ENCODE data around the gene TMEM121. TPM values are rescaled to one million over a fixed set of nuclear protein-coding genes. Genes with fewer than 3 reads are reported as not detected.

Gene TMEM121
- total and polyA plus RNA-seq, 2 donors (not counting 1 experiment from before 2014, with no cell fraction given) = 0.99 to 3.7 TPM

DNA sequence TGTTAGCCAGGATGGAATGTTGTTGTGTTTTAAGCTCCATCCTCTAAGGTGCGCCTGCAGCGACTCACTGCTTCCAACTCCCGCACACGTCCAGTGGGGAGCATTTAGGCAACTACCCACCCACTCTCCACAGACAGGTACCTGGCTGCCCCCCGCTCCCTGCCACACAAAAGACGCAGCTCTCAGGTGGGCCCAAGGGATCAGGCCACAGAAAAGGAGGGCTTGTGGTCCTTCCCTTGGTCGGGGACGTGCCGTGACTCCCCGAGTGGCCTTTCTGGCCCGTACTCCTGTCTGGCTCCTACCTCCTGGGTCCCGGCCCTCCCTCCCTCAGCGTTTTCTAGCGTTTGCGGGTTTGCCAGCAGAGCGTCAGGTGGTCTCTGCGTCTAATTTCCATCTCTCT lies 19.1 kb upstream of the TMEM121 start:
- Histone ChIP-seq H3K9ac (ENCODE audit: low read length) (no peak overlapping the region), H3K27ac (ENCODE audit: low read length in 2 of 2) (no peak overlapping the region), H3K9me3 (ENCODE audit: control extremely low read depth in 1 of 3, control insufficient read depth in 2 of 3, insufficient read depth in 1 of 3, low read length in 2 of 3) (no peaks in the 10 kb centered on the region), H3K79me2 (ENCODE audit: control insufficient read depth, insufficient read depth, low read length) (no peaks in the 10 kb centered on the region), H3K27me3 (replicated peaks in 1 of 4; ENCODE audit: control extremely low read depth in 1 of 4, control insufficient read depth in 3 of 4, insufficient read depth in 4 of 4, low read length in 3 of 4) (peaks cover 0 to 19% (median 1%) of the 10 kb centered on the region in 4 experiments), H3K4me2 (replicated peaks; ENCODE audit: low read depth, low read length, poor library complexity, severe bottlenecking) (no peak overlapping the region), H3K36me3 (replicated peaks in 1 of 2; ENCODE audit: control extremely low read depth in 1 of 2, control insufficient read depth in 1 of 2, extremely low read depth in 1 of 2, insufficient read depth in 2 of 2, low read length in 1 of 2) (no peaks in the 10 kb centered on the region), H4K20me1 (ENCODE audit: control insufficient read depth, insufficient read depth, low read length, poor library complexity, severe bottlenecking) (no peaks in the 10 kb centered on the region), H2AFZ (ENCODE audit: insufficient read depth, low read depth, low read length, poor library complexity, severe bottlenecking) (no peak overlapping the region), H3K4me3 (ENCODE audit: control extremely low read depth in 1 of 5, extremely low read depth in 1 of 5, insufficient read depth in 1 of 5, low read depth in 2 of 5, low read length in 4 of 5) (no peak overlapping the region), H3K4me1 (ENCODE audit: control insufficient read depth in 2 of 2, insufficient read depth in 2 of 2, low read length in 2 of 2) (peaks cover 6 to 8% of the 10 kb centered on the region in 2 donors)
- Mint-ChIP-seq H3K27me3 (peaks cover 20% of the 10 kb centered on the region), H3K9me3 (ENCODE audit: insufficient read depth) (no peaks in the 10 kb centered on the region), H3K4me3 (no peak overlapping the region), H3K4me1 (peaks cover 2% of the 10 kb centered on the region), H3K27ac (no peak overlapping the region)
- WGBS (ENCODE audit: insufficient coverage) = 52% methylated on average over 15 of the region's 17 CpGs
- ChIA-PET CTCF (interaction anchor here (0.6 kb wide), 2 partner anchors 611 to 950 kb away, joined by 3 read pairs; no protein-coding TSS in a partner anchor), POLR2A (no interaction called here)
- DNase-seq = no peak
- no peak for TF ChIP-seq EZH2 (IDR thresholded peaks at IDR 0.05; ENCODE audit: borderline replicate concordance, insufficient read depth, low read depth, low read length, poor library complexity, severe bottlenecking)
- TF ChIP-seq, protein P1, sequence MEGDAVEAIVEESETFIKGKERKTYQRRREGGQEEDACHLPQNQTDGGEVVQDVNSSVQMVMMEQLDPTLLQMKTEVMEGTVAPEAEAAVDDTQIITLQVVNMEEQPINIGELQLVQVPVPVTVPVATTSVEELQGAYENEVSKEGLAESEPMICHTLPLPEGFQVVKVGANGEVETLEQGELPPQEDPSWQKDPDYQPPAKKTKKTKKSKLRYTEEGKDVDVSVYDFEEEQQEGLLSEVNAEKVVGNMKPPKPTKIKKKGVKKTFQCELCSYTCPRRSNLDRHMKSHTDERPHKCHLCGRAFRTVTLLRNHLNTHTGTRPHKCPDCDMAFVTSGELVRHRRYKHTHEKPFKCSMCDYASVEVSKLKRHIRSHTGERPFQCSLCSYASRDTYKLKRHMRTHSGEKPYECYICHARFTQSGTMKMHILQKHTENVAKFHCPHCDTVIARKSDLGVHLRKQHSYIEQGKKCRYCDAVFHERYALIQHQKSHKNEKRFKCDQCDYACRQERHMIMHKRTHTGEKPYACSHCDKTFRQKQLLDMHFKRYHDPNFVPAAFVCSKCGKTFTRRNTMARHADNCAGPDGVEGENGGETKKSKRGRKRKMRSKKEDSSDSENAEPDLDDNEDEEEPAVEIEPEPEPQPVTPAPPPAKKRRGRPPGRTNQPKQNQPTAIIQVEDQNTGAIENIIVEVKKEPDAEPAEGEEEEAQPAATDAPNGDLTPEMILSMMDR (IDR thresholded peaks at IDR 0.05) = no peak
- intact Hi-C loops (cut with micrococcal nuclease) = no loop called here
- no peak for ATAC-seq (ENCODE audit: low read depth)

DNA sequence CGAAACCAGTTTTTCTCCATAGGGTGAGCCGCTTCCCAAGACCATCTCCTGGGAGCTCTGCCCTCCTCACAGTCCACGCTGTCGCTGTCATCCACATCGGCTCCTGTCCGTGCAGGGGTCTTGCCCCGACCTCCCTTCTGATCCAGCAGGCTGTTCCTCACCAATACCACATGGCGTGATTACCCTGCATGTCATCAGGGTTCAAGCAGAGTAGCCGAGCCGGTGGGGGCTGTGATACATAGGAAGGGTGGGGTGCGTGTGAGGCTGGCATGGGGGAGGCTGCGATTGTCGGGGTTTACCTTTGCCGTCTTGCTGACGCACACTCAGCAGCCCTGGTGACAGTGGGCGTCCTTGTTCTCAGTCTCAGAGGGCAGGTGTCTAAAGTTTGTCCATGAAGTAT lies 18.3 kb upstream of the TMEM121 start:
- H3K27me3 ChIP-seq (replicated peaks in 1 of 4; ENCODE audit: control extremely low read depth in 1 of 4, control insufficient read depth in 3 of 4, insufficient read depth in 4 of 4, low read length in 3 of 4) = peaks cover 0 to 20% (median 1%) of the 10 kb centered on the region in 4 experiments
- no peak for TF ChIP-seq EZH2 (IDR thresholded peaks at IDR 0.05; ENCODE audit: borderline replicate concordance, insufficient read depth, low read depth, low read length, poor library complexity, severe bottlenecking)
- H3K4me3 Mint-ChIP-seq = no peak overlapping the region
- 82% methylated on average over 12 of the region's 16 CpGs for WGBS (ENCODE audit: insufficient coverage)
- ATAC-seq (ENCODE audit: low read depth) = no peak
- H3K79me2 ChIP-seq (ENCODE audit: control insufficient read depth, insufficient read depth, low read length) = no peaks in the 10 kb centered on the region
- no peak for DNase-seq
- intact Hi-C loops (cut with micrococcal nuclease) = no loop called here
- no peak overlapping the region for H3K27ac Mint-ChIP-seq
- H3K36me3 ChIP-seq (replicated peaks in 1 of 2; ENCODE audit: control extremely low read depth in 1 of 2, control insufficient read depth in 1 of 2, extremely low read depth in 1 of 2, insufficient read depth in 2 of 2, low read length in 1 of 2) = no peaks in the 10 kb centered on the region
- H3K9me3 ChIP-seq (ENCODE audit: control extremely low read depth in 1 of 3, control insufficient read depth in 2 of 3, insufficient read depth in 1 of 3, low read length in 2 of 3) = no peaks in the 10 kb centered on the region
- H3K27ac ChIP-seq (ENCODE audit: low read length in 2 of 2) = no peak overlapping the region
- peaks cover 2% of the 10 kb centered on the region for H3K4me1 Mint-ChIP-seq
- H3K4me3 ChIP-seq (ENCODE audit: control extremely low read depth in 1 of 5, extremely low read depth in 1 of 5, insufficient read depth in 1 of 5, low read depth in 2 of 5, low read length in 4 of 5) = no peak overlapping the region
- POLR2A ChIA-PET = no interaction called here
- no peak overlapping the region for H2AFZ ChIP-seq (ENCODE audit: insufficient read depth, low read depth, low read length, poor library complexity, severe bottlenecking)
- no peak overlapping the region for H3K9ac ChIP-seq (ENCODE audit: low read length)
- H3K4me1 ChIP-seq (ENCODE audit: control insufficient read depth in 2 of 2, insufficient read depth in 2 of 2, low read length in 2 of 2) = peaks cover 6 to 11% of the 10 kb centered on the region in 2 donors
- H3K9me3 Mint-ChIP-seq (ENCODE audit: insufficient read depth) = no peaks in the 10 kb centered on the region
- peaks cover 22% of the 10 kb centered on the region for H3K27me3 Mint-ChIP-seq
- CTCF ChIA-PET = no interaction called here
- no peaks in the 10 kb centered on the region for H4K20me1 ChIP-seq (ENCODE audit: control insufficient read depth, insufficient read depth, low read length, poor library complexity, severe bottlenecking)
- no peak overlapping the region for H3K4me2 ChIP-seq (replicated peaks; ENCODE audit: low read depth, low read length, poor library complexity, severe bottlenecking)
